ENCODE results near the gene LY9.

The LY9 gene

GRCh38 chr1:160795951-160796383 lies at the start of gene LY9:
Gene LY9, plus strand, starts transcription at chr1:160796174. Its CDS starts 14 bp downstream, at chr1:160796188.
- DNase-seq (ENCODE audit: low read depth): no peak
- H3K4me3 ChIP-seq (ENCODE audit: low read length): no peak within 1 kb of the TSS
- TF ChIP-seq, protein P1, sequence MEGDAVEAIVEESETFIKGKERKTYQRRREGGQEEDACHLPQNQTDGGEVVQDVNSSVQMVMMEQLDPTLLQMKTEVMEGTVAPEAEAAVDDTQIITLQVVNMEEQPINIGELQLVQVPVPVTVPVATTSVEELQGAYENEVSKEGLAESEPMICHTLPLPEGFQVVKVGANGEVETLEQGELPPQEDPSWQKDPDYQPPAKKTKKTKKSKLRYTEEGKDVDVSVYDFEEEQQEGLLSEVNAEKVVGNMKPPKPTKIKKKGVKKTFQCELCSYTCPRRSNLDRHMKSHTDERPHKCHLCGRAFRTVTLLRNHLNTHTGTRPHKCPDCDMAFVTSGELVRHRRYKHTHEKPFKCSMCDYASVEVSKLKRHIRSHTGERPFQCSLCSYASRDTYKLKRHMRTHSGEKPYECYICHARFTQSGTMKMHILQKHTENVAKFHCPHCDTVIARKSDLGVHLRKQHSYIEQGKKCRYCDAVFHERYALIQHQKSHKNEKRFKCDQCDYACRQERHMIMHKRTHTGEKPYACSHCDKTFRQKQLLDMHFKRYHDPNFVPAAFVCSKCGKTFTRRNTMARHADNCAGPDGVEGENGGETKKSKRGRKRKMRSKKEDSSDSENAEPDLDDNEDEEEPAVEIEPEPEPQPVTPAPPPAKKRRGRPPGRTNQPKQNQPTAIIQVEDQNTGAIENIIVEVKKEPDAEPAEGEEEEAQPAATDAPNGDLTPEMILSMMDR (IDR thresholded peaks at IDR 0.05; ENCODE audit: insufficient read depth, low read depth, low read length, missing control alignments): no peak

- TF ChIP-seq, protein P1 (IDR thresholded peaks at IDR 0.05; ENCODE audit: insufficient read depth, low read depth, low read length, missing control alignments): no peak
- H3K4me3 ChIP-seq (ENCODE audit: low read length): no peak overlapping the region
- DNase-seq (ENCODE audit: low read depth): no peak
Observed at GRCh38 chr1:160746836-160747500, 49.0 kb upstream of the LY9 start.

- H3K4me3 ChIP-seq (ENCODE audit: low read length): no peak overlapping the region
- TF ChIP-seq, protein P1 (IDR thresholded peaks at IDR 0.05; ENCODE audit: insufficient read depth, low read depth, low read length, missing control alignments): no peak
- DNase-seq (ENCODE audit: low read depth): peak; percentile 62
Observed at GRCh38 chr1:160747717-160748116, 48.3 kb upstream of the LY9 start.

GRCh38 chr1:160748181-160748877 lies 47.6 kb upstream of the LY9 start:
- DNase-seq (ENCODE audit: low read depth): peak; percentile 90
- no peak overlapping the region for H3K4me3 ChIP-seq (ENCODE audit: low read length)
- TF ChIP-seq, protein P1 (IDR thresholded peaks at IDR 0.05; ENCODE audit: insufficient read depth, low read depth, low read length, missing control alignments): peak; percentile 36

GRCh38 chr1:160748878-160749269 lies 47.1 kb upstream of the LY9 start:
- TF ChIP-seq, protein P1 (IDR thresholded peaks at IDR 0.05; ENCODE audit: insufficient read depth, low read depth, low read length, missing control alignments): no peak
- peak; percentile 90 for DNase-seq (ENCODE audit: low read depth)
- H3K4me3 ChIP-seq (ENCODE audit: low read length): no peak overlapping the region

- no peak for DNase-seq (ENCODE audit: low read depth)
- no peak overlapping the region for H3K4me3 ChIP-seq (ENCODE audit: low read length)
- TF ChIP-seq, protein P1 (IDR thresholded peaks at IDR 0.05; ENCODE audit: insufficient read depth, low read depth, low read length, missing control alignments): no peak
Observed at GRCh38 chr1:160750608-160751007, 45.4 kb upstream of the LY9 start.

All from epithelial cell of esophagus (primary cell).